HG03342 (cell line): ENCODE results near the gene VPS25.
"Not testable (repeated sequence)": the region's sequence is repeated elsewhere in the genome, so short reads cannot be mapped to it uniquely, and the experiment has no call there.

Source experiments
- ATAC-seq: cut with Tn5 transposase; IDR thresholded peaks from one replicate; pipeline ENCODE4 v1.9.1; 2021; ENCODE audit warnings: mild to moderate bottlenecking, moderate library complexity; ENCODE audit not compliant: unreplicated experiment

Gene VPS25

DNA sequence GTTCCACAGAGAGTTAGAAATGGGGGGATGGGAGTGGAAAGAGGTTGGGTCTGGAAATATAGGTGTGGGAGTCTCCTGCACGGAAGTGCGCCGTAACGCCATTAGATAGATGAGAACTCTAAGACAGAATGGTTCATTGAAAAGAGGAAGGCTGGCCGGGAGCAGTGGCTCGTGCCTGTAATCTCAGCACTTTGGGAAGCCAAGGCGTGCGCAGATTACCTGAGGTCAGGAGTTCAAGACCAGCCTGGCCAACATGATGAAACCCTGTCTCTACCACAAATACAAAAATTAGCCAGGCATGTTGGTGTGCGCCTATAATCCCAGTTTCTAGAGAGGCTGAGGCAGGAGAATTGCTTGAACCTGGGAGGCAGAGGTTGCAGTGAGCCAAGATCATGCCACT lies 5.2 kb upstream of the VPS25 start:
- ATAC-seq = not testable (repeated sequence)

DNA sequence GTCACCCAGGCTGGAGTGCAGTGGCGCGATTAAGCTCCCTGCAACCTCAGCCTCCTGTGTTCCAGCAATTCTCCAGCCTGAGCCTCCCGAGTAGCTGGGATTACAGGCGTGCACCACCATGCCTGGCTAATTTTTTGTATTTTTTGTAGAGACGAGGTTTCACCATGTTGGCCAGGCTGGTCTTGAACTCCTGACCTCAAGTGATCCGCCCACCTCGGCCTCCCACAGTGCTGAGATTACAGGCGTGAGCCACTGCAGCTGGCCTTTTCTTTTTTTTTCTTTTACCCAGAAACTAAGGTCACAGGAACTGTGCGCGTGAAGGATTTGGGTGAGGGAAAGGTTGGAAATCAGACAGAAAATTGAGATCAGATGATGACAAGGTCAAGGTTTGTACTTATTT lies 3.3 kb upstream of the VPS25 start:
- not testable (repeated sequence) for ATAC-seq

DNA sequence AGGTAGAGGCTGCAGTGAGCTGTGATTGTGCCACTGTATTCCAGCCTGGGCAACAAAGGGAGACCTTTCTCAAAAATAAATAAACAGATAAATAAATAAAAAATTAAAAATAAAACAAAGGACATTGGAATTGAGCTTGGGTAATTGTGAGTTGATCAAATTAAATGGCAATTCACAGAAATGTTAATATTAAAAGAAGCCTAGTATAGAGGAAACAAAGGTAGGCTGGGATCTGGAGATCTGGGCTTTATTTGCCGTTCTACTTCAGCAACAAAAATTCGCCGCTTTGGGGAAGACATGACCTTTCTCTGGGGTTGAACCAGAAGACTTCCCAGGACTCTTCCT lies 332 bp upstream of the VPS25 start:
- no peak for ATAC-seq

DNA sequence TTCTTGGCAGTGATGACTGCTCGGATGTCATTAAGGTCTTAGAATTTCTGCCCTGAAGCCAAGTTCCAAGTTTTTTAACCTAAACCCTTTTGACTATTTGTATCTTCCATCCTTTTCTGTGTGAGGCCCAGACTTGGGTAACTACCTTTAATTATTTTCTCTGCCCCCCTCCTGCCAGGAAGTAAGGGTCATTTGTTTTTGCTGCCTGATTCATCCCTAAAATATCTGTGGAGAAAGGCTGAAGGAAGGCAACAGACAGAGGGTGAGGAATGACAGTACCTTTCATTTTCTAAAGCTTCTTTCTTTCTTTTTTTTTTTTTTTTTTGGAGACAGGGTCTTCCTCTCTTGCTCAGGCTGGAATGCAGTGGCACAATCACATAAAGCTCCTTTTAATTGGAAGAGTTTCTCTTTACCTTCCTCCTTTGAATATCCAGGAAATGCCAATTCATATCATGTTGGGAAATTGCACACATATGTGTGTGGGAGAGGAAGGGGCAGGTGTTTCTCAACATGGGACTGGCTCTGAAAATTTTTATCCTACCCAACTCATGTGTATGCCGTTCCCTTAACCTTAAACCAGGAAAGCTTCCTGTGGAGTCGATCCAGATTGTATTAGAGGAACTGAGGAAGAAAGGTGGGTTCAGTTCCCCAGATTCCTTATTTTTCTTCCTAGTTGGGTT lies 957 bp downstream of the VPS25 start:
- ATAC-seq = no peak

DNA sequence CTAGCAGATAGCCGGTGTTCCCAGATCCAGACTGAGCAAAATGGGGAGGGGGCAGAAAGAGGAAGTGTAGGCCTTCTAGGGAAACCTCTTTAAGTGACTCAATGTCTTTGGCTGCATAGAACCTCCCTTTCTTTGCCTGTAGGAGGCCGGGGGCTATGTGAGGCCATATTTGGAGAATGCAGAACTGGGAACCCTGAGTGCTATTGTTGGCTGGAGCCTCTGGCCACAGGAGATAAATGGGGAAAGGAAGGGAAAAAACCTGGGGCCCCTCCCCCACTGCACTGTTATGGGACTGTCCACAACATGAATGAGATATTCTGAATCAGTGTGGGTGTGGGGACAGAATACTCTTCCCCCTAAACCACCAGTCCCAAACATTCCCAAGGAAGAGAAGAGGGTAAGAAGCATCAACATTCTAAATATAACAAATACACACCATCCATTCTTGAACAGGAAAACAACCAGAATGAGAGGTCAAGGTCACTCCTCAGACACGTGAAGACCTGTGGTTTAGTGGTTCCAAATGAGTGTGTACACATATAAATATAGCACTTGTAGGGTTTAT lies 2.4 kb downstream of the VPS25 start:
- ATAC-seq = no peak

DNA sequence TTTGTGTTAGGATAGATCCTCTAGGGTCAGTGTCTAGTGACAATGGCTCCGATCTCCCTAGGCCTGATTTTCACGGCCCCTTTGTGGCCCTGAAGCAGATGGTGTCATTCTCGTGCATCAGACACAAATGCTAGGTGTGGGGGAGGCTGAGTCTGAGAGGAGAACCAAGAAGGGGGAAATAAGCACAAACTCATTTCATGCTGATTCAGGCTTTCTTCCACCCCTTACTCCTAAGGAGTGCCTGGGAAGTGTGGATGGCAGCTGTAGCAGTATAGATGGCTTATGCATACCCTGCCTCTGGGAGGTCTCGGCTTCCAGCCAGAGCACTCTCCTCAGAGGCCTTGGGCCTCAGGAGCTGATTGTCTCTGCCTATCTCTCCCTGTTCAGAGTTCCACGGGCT lies 5.3 kb downstream of the VPS25 start:
- no peak for ATAC-seq

DNA sequence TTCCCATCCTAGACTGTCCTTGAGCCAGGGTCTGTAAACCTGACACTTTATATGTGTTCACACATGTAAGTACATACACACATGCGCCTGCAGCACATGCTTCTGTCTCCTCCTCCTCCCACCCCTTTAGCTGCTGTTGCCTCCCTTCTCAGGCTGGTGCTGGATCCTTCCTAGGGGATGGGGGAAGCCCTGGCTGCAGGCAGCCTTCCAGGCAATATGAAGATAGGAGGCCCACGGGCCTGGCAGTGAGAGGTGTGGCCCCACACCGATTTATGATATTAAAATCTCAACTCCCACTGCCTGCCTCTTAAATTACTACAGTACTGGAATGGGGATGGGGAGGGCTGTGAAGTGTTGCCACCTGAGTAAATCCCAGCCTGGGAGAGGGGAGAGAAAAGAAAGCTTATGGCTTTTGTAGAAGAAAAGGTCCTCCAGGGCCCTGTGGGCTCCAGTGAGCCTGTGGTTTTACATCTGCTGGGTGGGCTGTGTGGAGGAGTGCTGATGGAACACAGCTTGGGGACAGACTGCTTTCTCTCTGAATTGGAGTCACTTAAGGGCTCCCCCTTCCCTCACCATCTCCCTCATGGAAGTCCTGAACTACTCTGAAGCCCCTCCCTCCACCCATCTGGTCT lies 6.2 kb downstream of the VPS25 start:
- ATAC-seq = no peak

DNA sequence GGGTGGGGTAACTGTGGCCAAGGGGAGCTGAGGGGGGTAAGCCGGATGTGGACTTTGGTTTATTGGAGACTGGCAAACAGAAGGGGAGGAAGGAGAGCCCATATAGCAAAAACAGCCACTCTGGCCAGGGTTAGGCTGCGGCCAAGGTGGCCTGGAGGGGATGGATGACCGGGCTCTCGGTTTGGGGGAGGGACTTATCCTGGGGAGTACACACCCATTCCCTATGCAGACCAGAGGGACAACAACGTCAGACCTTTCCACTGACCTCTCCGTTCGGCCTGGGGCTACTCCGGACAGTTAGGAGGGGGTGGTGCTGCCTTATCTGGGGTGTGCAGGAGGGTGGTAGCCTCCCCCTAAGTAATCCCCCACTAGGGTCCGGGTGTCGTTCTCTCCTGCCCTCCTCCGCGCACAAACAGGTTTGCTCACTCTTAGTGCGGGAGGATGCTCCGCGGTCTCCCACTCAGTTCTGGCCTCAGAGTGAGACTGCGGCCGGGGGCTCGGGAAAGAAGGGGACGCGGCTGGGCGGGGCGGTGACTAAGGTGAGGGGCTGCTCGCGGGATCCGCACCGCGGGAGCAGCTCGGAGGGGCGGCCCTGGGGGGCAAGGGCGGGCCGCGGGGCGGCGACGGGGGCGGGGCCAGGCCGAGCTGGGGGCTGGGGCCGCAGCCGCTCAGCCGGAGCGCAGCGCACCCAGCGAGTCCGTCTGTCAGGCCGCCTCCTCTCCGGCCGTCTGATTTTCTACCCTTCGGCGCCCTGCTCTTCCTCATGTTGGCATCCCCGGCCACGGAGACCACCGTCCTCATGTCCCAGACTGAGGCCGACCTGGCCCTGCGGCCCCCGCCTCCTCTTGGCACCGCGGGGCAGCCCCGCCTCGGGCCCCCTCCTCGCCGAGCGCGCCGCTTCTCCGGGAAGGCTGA lies 6.9 kb downstream of the VPS25 start, which contains the start of gene WNK4:
TSS of gene WNK4 (plus strand) at position 675 of the 915 bp plus-strand sequence. CDS start at position 764, 89 bp downstream.
- ATAC-seq = no peak

DNA sequence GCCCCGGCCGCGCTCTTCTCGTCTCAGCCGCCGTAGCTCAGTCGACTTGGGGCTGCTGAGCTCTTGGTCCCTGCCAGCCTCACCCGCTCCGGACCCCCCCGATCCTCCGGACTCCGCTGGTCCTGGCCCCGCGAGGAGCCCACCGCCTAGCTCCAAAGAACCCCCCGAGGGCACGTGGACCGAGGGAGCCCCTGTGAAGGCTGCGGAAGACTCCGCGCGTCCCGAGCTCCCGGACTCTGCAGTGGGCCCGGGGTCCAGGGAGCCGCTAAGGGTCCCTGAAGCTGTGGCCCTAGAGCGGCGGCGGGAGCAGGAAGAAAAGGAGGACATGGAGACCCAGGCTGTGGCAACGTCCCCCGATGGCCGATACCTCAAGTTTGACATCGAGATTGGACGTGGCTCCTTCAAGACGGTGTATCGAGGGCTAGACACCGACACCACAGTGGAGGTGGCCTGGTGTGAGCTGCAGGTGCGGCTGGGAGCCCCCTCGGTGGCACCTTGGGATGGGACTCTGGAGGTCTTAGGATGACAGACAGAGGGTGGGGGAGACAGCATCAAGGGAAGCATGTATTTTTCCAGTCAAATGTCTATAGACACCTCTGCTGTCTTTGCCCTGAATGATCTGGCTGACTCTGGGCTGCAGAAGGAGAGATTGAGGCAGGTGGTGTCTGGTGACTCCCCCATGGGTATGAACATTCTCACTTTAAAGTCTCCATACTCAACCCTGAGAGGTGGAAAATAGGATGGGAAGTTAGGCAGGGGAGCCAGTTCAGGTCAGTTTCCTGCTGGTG lies 7.8 kb downstream of the VPS25 start:
- ATAC-seq = no peak

DNA sequence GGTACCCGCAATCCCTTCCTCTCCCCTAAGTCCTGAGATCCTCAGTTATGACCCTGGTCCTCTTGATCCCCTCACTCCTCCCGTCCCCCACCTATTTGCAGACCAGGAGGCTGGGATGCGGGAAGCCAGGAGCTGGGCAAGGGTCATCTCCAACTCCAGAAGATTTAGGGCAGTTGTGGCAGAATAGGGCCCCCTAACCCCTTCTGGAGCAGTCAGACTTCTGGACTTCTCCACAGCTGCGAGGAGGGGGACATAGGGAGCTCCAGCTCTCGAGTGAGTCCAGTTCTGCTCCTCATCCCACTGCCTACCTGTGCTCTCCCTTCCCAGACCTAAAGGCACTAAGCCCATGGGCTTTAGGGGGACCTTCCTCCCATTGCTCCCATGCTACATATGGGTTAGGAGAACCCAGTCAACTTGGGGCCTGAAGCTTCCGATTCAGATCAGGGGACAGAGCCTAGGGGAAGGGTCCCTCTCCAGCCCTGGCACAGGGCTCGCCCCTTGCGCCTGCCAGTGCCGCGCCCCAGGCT lies 8.5 kb downstream of the VPS25 start:
- ATAC-seq = no peak

DNA sequence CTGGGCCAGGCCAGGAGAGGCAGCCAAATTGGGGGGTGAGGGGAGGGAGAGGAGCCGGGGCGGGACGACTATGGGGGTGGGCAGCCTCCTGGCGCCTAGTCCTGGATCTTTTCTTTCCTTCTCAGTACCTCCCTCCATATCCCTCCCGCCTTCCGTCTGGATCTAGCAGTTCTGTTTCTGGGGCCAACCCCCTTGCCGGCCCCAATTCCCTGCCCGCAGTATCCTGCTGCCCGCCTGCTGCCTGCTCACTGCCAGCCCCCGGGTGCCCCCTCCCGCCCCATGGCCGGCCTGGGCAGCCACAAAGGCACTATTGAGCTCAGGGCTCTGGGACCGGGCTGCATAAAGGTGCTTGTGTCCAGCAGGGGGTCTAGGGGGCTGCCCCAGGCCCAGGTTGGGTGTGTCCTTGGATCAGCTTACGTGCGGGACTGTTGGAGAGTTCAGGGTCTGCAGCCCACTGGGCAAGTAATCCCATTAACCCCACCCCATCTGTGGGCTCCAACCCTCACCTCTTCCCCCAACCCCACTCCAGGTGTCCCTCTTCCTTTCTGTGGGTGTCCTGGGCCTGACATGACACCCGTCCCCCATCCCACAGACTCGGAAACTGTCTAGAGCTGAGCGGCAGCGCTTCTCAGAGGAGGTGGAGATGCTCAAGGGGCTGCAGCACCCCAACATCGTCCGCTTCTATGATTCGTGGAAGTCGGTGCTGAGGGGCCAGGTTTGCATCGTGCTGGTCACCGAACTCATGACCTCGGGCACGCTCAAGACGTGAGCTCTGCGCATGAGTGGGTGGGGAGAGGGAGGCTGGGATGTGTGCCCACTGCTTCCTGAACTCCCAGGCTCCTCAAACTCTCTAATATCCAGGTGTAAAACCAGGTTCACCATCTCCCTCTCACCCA lies 9.2 kb downstream of the VPS25 start:
- no peak for ATAC-seq

DNA sequence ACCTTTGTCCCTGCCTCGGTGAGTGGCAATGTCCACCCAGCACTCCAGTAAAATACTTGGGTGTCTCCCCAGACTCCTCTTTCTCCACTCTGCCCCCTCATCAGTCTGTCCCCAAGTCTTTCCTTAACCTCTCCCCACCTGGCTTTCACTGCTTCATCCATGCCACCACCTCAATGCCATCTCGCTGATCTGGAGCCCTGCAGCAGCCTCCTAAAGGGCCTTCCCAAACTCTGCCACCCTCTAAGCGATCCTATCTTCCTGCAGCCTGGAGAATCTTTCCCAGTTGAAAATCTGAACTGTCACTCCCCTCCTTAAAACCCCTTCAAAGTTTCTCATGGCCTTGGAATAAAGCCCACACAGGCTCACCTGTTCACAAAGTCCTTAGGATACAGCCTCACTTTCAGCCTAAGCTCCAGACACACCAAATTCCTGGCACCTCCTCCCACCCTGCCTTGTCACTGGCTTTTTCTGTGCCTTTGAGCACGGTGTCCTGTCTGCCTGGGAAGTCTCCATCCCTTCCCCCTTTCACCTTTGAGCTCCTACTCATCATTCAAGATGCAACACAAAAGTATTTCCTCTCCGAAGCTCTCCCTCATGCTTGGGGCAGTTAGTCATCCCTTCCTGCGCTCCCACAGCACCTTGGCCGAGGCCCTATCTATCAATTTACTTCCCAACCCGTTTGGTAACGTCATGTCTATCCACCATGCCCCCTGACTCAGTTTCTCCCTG lies 10.0 kb downstream of the VPS25 start:
- no peak for ATAC-seq

DNA sequence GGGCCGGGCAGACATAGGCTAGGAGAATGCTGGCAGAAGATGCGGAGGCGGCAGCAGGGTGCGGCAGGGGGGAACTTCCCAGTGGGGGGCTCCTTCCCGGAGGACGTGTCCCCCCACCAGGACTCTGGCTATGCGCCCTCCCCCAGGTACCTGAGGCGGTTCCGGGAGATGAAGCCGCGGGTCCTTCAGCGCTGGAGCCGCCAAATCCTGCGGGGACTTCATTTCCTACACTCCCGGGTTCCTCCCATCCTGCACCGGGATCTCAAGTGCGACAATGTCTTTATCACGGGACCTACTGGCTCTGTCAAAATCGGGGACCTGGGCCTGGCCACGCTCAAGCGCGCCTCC lies 10.5 kb downstream of the VPS25 start:
- no peak for ATAC-seq

DNA sequence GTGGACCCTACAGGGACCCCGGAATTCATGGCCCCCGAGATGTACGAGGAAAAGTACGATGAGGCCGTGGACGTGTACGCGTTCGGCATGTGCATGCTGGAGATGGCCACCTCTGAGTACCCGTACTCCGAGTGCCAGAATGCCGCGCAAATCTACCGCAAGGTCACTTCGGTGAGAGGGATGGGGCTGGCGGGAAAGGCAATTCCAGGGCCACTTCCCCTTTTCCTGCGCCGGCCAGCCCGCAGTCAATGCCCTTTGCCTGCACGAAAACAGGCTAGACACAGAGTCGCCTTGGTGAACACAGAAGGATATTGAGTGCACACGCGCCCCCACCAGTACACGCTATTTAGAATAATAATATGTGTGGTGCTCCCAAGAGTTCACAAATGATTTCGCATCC lies 11.2 kb downstream of the VPS25 start:
- ATAC-seq = no peak

DNA sequence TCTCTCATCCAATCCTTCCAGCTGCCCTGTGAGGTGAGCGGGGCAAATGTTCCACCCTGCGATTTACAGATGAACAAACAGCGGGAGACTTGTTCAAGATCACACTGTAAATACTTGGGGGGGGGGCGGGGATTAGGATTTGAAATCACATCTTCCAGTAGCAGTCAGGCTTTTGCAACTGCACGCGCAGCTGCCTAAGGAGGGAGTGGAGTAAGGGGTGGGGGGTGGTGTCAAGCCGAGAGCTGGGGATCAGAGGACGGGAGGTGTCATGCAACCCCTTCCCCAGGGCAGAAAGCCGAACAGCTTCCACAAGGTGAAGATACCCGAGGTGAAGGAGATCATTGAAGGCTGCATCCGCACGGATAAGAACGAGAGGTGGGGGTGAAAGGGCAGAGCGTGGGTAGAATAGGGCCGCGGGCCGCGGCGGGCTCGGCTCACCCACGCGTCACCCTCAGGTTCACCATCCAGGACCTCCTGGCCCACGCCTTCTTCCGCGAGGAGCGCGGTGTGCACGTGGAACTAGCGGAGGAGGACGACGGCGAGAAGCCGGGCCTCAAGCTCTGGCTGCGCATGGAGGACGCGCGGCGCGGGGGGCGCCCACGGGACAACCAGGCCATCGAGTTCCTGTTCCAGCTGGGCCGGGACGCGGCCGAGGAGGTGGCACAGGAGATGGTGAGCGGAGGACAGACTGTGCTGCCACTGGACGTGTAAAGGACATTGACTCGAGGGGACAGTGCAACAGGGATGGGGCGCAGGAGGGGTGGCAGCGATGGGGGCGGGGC lies 11.8 kb downstream of the VPS25 start:
- ATAC-seq = no peak

DNA sequence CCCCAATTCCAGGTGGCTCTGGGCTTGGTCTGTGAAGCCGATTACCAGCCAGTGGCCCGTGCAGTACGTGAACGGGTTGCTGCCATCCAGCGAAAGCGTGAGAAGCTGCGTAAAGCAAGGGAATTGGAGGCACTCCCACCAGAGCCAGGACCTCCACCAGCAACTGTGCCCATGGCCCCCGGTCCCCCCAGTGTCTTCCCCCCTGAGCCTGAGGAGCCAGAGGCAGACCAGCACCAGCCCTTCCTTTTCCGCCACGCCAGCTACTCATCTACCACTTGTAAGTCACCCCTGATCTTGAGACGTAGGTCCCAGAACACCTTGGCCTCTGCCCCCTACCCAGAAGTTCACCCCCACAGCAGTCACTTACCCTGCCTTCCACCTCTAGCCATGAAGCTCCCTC lies 14.0 kb downstream of the VPS25 start:
- ATAC-seq = no peak

DNA sequence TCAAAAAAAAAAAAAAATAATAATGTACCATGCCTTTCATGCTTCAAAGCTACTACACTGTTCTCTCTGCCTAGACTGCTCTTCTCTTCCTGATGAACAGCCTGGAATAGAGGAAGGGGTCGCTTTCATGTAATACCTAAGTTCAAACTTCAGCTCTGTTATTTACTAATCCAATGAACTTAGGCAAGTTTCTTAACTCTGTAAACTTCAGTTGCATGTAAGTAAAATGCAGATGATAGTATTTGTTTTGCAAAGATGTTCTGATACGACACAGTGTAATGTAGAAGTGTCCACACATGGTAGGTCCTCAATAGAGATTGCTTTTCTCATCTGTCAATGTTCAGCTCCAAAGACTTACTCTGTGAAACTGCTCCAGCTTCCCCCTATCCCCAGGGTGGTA lies 18.7 kb downstream of the VPS25 start:
- ATAC-seq = no peak

DNA sequence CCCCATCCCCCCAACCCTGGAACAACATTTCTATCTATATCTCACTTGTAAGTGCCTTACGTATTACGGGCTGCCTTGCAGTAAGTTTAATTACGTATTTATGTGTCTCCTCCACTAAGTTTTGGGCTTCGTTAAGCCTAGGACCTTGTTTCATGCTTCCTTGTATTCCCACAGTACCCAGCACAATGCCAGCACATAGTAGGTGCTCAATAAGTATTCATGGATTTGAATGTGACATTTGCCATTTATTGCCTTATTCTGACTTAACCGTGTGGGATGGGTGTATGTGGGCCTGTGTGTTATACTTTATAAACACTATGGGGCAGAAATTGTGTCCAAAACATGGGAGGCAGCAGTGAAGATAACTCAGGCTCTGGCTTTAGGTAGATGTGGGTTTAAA lies 19.3 kb downstream of the VPS25 start:
- ATAC-seq = no peak
